ENCODE results near the gene SKI.

Gene SKI

GRCh38 chr1:2215329-2215728 lies 12.8 kb upstream of the SKI start:
- Histone ChIP-seq H3K4me3 (ENCODE audit: low read length) (no peak overlapping the region), H3K27me3 (ENCODE audit: control insufficient read depth, insufficient read depth, low read length) (peaks cover 3% of the 10 kb centered on the region), H3K4me1 (ENCODE audit: control insufficient read depth, insufficient read depth, low read length) (peaks cover 30% of the 10 kb centered on the region), H3K9ac (ENCODE audit: low read length) (no peak overlapping the region), H3K9me3 (ENCODE audit: control insufficient read depth, low read length) (no peaks in the 10 kb centered on the region), H3K36me3 (ENCODE audit: control insufficient read depth, insufficient read depth, low read length) (no peaks in the 10 kb centered on the region)

GRCh38 chr1:2215909-2216766 lies 12.0 kb upstream of the SKI start:
- no peak overlapping the region for H3K9ac ChIP-seq (ENCODE audit: low read length)
- no peak overlapping the region for H3K4me3 ChIP-seq (ENCODE audit: low read length)
- H3K9me3 ChIP-seq (ENCODE audit: control insufficient read depth, low read length): no peaks in the 10 kb centered on the region
- peaks cover 30% of the 10 kb centered on the region for H3K4me1 ChIP-seq (ENCODE audit: control insufficient read depth, insufficient read depth, low read length)
- peaks cover 3% of the 10 kb centered on the region for H3K27me3 ChIP-seq (ENCODE audit: control insufficient read depth, insufficient read depth, low read length)
- H3K36me3 ChIP-seq (ENCODE audit: control insufficient read depth, insufficient read depth, low read length): no peaks in the 10 kb centered on the region

GRCh38 chr1:2216767-2217058 lies 11.4 kb upstream of the SKI start:
- peaks cover 30% of the 10 kb centered on the region for H3K4me1 ChIP-seq (ENCODE audit: control insufficient read depth, insufficient read depth, low read length)
- no peak overlapping the region for H3K9ac ChIP-seq (ENCODE audit: low read length)
- no peaks in the 10 kb centered on the region for H3K9me3 ChIP-seq (ENCODE audit: control insufficient read depth, low read length)
- H3K36me3 ChIP-seq (ENCODE audit: control insufficient read depth, insufficient read depth, low read length): no peaks in the 10 kb centered on the region
- peaks cover 3% of the 10 kb centered on the region for H3K27me3 ChIP-seq (ENCODE audit: control insufficient read depth, insufficient read depth, low read length)
- H3K4me3 ChIP-seq (ENCODE audit: low read length): no peak overlapping the region

GRCh38 chr1:2221271-2221670 lies 6.8 kb upstream of the SKI start:
- H3K27me3 ChIP-seq (ENCODE audit: control insufficient read depth, insufficient read depth, low read length): peaks cover 3% of the 10 kb centered on the region
- no peaks in the 10 kb centered on the region for H3K9me3 ChIP-seq (ENCODE audit: control insufficient read depth, low read length)
- no peak overlapping the region for H3K9ac ChIP-seq (ENCODE audit: low read length)
- H3K4me3 ChIP-seq (ENCODE audit: low read length): no peak overlapping the region
- no peaks in the 10 kb centered on the region for H3K36me3 ChIP-seq (ENCODE audit: control insufficient read depth, insufficient read depth, low read length)
- H3K4me1 ChIP-seq (ENCODE audit: control insufficient read depth, insufficient read depth, low read length): no peaks in the 10 kb centered on the region

- Histone ChIP-seq H3K4me3 (ENCODE audit: low read length) (no peak overlapping the region), H3K9ac (ENCODE audit: low read length) (no peak overlapping the region), H3K9me3 (ENCODE audit: control insufficient read depth, low read length) (no peaks in the 10 kb centered on the region), H3K36me3 (ENCODE audit: control insufficient read depth, insufficient read depth, low read length) (no peaks in the 10 kb centered on the region), H3K27me3 (ENCODE audit: control insufficient read depth, insufficient read depth, low read length) (peaks cover 2% of the 10 kb centered on the region), H3K4me1 (ENCODE audit: control insufficient read depth, insufficient read depth, low read length) (peaks cover 4% of the 10 kb centered on the region)
Observed at GRCh38 chr1:2224170-2224584, 3.9 kb upstream of the SKI start.

GRCh38 chr1:2224631-2225428 lies 3.3 kb upstream of the SKI start:
- Histone ChIP-seq H3K4me1 (ENCODE audit: control insufficient read depth, insufficient read depth, low read length) (peaks cover 11% of the 10 kb centered on the region), H3K36me3 (ENCODE audit: control insufficient read depth, insufficient read depth, low read length) (no peaks in the 10 kb centered on the region), H3K4me3 (ENCODE audit: low read length) (no peak overlapping the region), H3K9me3 (ENCODE audit: control insufficient read depth, low read length) (no peaks in the 10 kb centered on the region), H3K27me3 (ENCODE audit: control insufficient read depth, insufficient read depth, low read length) (peaks cover 2% of the 10 kb centered on the region), H3K9ac (ENCODE audit: low read length) (no peak overlapping the region)

DNA sequence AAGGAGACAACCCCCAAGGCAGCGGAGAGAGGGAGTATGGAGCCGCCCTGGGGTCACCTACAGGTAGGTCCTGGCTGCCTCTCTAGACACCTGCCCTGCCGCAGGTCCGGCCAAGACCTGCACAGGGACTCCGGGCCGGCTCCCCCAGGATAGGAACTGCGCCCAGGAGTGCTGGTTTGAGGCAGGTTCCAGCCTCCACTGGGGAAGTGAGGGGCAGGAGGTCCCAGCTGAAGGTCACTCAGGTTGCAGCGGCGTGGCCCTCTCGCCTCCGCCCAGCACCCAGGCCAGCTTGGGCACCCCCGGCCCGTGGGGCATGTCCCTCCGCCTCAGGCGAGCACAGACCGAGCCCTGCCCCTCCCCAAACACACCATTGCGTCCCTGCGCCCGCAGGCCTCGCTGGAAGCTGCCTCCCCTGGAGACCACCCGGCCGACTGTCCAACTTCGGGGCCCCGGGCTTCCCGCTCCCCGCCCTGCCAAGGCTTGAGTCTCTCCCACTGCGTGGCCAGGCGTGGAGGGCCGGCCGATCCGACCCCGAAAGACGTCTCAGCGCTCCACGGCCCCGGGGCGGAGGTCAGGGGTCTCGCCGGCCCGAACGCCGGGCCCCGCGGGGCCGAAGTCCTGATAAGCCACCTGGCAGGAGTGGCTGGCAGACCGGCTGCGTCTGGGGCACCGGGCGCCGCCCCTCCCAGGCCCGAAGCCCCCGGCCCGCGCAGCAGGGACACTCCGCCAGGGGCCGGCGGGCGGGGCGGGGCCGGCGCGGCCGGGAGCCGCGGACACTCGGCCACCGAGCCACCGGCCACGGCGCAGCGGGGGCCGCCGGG lies 1.4 kb upstream of the SKI start:
- no peaks in the 10 kb centered on the region for H3K9me3 ChIP-seq (ENCODE audit: control insufficient read depth, low read length)
- peak overlapping the region; percentile 80 for H3K9ac ChIP-seq (ENCODE audit: low read length)
- H3K27me3 ChIP-seq (ENCODE audit: control insufficient read depth, insufficient read depth, low read length): peaks cover 2% of the 10 kb centered on the region
- H3K4me1 ChIP-seq (ENCODE audit: control insufficient read depth, insufficient read depth, low read length): peaks cover 30% of the 10 kb centered on the region
- no peak overlapping the region for H3K4me3 ChIP-seq (ENCODE audit: low read length)
- no peaks in the 10 kb centered on the region for H3K36me3 ChIP-seq (ENCODE audit: control insufficient read depth, insufficient read depth, low read length)

DNA sequence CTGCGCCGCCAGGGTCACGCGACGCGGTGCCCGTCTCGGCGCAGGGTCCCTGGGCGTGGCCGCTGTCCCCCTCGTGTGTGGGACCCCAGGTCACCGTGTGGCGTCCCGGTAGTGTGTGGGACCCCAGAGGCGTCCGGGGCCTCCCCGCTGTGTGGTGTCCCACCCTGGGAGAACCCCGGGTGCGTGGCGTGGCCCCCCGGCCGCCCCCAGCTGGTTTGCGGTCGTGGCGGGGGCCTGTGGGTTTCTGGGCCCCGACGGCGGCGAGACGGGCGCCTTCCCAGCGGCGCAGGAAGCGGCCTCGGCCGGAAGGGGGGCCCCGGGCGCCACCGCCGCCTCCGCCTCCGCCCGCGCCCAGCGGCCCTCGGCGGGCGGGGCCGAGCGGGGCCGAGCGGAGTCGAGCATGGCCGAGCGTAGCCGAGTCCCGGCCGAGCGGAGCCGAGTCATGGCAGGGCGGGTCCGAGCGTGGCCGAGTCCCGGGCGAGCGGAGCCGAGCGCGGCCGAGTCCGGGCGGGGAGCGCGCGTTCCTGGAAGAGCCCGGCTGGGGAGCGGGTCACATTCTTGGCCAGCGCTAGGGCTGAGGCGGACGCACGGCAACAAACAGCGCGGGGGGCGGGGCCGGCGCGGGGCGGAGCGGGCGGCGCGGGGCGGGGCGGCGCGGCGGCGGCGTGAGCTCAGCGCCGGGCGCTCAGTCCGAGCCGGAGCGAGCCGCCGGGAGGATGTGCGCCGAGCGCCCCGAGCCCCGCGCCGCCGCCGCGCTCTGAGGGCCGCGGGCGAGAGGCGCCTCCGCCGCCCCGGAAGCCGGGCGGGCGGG lies 568 bp upstream of the SKI start:
- H3K4me1 ChIP-seq (ENCODE audit: control insufficient read depth, insufficient read depth, low read length): peaks cover 38% of the 10 kb centered on the region
- no peaks in the 10 kb centered on the region for H3K36me3 ChIP-seq (ENCODE audit: control insufficient read depth, insufficient read depth, low read length)
- H3K9ac ChIP-seq (ENCODE audit: low read length): peak overlapping the region; percentile 80

GRCh38 chr1:2228694-2229036 lies 546 bp downstream of the SKI start:
- Histone ChIP-seq H3K9ac (ENCODE audit: low read length) (peak overlapping the region; percentile 54), H3K9me3 (ENCODE audit: control insufficient read depth, low read length) (no peaks in the 10 kb centered on the region), H3K4me3 (ENCODE audit: low read length) (no peak overlapping the region), H3K27me3 (ENCODE audit: control insufficient read depth, insufficient read depth, low read length) (peaks cover 2% of the 10 kb centered on the region), H3K36me3 (ENCODE audit: control insufficient read depth, insufficient read depth, low read length) (no peaks in the 10 kb centered on the region), H3K4me1 (ENCODE audit: control insufficient read depth, insufficient read depth, low read length) (peaks cover 49% of the 10 kb centered on the region)

More for the DNA sequence above, 568 bp upstream of the SKI start:
- H3K27me3 ChIP-seq (ENCODE audit: control insufficient read depth, insufficient read depth, low read length): peaks cover 2% of the 10 kb centered on the region
- H3K4me3 ChIP-seq (ENCODE audit: low read length): no peak overlapping the region
- H3K9me3 ChIP-seq (ENCODE audit: control insufficient read depth, low read length): no peaks in the 10 kb centered on the region

GRCh38 chr1:2229037-2229864 lies 1.1 kb downstream of the SKI start:
- Histone ChIP-seq H3K4me3 (ENCODE audit: low read length) (peak overlapping the region; percentile 50), H3K27me3 (ENCODE audit: control insufficient read depth, insufficient read depth, low read length) (peaks cover 2% of the 10 kb centered on the region), H3K36me3 (ENCODE audit: control insufficient read depth, insufficient read depth, low read length) (no peaks in the 10 kb centered on the region), H3K4me1 (ENCODE audit: control insufficient read depth, insufficient read depth, low read length) (peaks cover 55% of the 10 kb centered on the region), H3K9me3 (ENCODE audit: control insufficient read depth, low read length) (no peaks in the 10 kb centered on the region), H3K9ac (ENCODE audit: low read length) (peak overlapping the region; percentile 54)
